ENCODE measurements around the gene ESRRG. TPM values are rescaled to one million over a fixed set of nuclear protein-coding genes. Genes with fewer than 3 reads are reported as not detected.

ESRRG gene
- total RNA-seq (2014; rRNA removed; shearing (Covaris generic)) = under 0.01 TPM in 1 of 2 replicates, not detected in the other

DNA sequence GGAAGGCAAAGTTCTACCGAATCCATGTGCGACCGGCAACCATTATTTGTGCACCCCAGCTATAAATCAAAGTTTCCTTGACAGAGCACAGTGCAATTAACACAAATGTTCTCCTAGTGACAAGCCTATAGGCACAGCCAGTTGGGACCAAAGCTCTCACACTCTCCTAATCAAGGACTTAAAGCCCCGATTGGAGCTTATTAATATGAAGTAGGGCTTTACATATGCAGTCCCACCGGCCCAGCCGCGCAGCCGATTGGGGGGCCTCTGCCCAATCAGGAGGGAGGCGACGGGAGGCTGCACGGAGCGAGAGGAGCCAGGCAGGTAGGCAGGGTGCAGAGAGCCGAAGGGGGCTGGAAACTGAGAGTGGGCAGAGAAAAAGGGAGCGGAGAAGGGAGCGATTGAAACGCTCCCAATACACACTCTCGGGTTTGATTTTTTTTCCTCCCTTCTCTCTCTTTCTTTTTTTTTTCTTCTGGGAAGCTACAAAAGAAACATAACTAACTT lies at the start of gene ESRRG:
TSS of gene ESRRG (minus strand) at position 156 of the 507 bp plus-strand sequence. CDS start at position 26, 130 bp downstream.
- no peak for DNase-seq (ENCODE audit: low read depth)

DNA sequence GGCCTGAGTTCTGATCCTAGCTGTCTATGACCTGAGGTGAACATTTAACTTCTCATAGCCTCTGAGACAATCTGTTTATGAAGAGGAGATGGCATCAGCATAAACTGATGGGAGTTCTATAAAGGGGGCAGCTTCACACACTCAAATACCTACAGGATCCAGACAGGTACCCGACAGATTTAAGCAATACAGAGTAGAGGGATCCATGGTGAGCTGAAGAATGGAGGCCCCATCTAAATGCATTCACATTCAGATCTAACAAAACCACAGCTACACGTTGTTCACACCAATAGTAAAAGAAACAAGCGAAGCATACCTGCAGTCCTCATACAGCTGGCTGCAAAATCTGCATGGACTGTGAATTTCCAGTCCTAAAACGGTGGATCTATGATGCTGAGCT lies 48.7 kb upstream of the ESRRG start:
- no peak for DNase-seq (ENCODE audit: low read depth)

DNA sequence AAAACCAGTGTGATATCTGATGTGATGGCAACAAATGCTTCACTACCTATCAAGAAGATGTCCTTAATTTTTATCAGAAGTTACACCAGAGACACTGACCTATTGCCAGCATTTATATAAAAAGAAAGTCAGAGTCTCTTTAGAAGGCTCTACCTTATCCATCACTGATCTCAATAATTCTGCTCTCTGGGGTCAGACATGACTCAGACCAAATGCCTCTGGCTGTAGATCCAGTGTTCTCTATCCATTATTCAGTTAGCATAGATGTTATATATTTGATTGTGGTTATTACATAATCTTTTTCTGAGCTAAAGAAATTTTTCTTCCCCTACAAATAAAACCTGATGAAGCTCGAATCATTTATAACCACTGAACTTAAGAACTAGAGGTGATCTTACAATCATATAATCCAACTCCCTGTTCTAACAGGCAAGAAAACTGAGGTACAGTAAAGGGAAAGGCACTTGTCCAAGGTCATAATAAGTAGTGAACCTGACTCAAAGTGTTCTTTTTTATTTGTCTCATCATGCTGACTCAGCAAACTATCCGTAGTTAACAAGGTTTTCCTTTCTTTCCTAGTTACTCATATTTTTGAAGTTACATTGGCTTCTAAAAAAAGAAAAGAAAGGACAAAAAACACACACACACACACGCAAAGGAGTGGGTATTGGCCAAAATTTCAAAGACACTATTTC lies 43.6 kb upstream of the ESRRG start:
- no peak for DNase-seq (ENCODE audit: low read depth)

- no peak for DNase-seq (ENCODE audit: low read depth)
Observed at GRCh38 chr1:216765346-216766300, 42.4 kb upstream of the ESRRG start.

DNA sequence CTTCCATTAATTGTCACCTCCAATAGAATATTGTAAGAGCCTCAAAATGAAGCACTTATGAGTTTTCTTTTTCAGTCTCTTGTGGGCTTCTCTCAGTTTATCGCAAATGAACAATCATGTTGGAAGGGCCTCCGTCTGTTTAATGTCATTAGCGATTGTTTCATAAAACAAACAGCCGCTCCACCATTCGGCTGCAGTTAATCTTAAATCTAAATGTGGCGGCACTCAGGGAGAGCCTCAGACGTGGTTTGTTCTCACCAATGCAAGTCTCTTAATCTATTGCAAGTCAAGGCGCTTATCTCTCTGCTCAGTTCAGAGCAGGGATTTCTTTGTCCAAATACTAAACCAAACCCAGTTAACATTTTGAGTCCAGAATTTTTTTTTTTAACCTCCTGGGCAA lies 34.9 kb upstream of the ESRRG start:
- no peak for DNase-seq (ENCODE audit: low read depth)

- DNase-seq (ENCODE audit: low read depth) = no peak
Observed at GRCh38 chr1:216757110-216757509, 33.9 kb upstream of the ESRRG start.

- no peak for DNase-seq (ENCODE audit: low read depth)
Observed at GRCh38 chr1:216750961-216751360, 27.7 kb upstream of the ESRRG start.

GRCh38 chr1:216750031-216750627 lies 26.9 kb upstream of the ESRRG start:
- DNase-seq (ENCODE audit: low read depth) = peak; percentile 1

DNA sequence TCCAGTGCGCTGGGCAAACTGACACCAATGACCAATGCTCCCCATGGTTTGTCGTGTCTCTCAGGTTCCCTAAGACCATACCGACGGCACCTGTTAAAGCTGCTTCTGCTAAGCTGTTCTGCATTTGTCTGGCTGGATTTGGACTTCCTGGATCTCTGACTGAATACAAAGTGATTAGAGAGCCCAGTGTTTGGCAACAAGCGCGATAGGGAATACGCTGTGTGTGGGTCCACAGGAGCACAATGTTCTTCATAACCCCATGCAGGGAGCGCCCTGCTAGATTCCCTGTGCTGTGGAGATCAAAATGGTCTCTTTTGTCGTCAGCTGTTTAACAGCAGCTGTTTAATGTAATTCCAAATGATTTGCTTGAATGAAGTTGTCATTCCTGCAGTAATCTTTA lies 26.0 kb upstream of the ESRRG start:
- DNase-seq (ENCODE audit: low read depth) = no peak

DNA sequence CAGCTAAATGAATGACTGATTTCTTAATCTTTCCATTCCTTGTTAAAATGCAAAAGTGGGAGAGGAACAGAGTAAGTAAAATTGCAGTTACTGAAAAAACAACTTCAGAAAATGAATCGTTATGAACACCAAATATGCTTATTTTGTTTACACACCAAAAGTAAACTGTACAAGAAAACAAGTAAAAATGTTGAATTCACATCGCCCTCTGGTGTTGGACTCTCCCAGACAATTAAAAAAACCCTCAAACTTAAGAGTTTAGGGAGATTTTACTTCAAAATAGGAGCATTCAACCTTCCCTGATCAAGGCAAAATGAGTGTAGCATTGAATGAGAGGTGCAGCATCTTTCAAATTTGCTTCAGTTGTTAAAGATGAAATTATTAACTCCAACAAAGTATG lies 19.4 kb upstream of the ESRRG start:
- no peak for DNase-seq (ENCODE audit: low read depth)

DNA sequence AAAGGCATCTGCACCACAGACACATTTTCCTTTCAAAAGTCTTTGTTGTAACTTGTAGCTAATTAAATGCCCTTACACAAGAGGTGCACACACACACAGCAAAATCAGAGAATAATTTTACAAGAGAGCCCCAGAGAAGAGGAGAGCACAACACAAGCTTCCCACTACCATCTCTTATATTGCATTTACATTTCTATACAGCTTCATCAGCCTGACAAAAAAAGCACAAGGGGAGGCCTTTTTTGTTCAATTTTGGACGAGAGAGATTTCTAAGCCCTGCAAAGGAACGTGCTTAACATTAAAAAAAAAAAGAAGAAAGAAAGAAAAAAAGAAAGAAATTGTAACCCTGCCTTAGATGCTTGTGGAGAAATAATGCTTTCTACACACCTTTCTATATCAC lies 17.1 kb upstream of the ESRRG start:
- no peak for DNase-seq (ENCODE audit: low read depth)

DNA sequence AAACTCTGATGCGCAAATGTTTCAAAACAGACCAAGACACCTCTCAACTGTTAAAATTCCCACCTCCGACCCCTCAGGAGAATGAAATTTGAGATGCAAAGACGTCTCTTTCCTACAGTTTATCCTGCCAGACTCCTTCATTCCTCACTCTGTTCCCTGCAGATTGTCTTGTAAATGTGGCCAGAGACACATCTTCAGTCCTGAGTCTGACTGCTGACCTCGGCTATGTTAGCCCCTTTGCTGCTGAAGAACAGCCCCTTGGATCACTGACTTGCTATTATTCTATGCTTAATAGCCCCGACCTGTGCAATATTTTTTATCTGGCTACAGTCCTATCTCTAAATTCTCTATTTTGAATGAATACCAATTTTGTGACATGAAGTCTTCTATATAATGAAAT lies 16.6 kb upstream of the ESRRG start:
- DNase-seq (ENCODE audit: low read depth) = no peak

GRCh38 chr1:216732121-216732520 lies 8.9 kb upstream of the ESRRG start:
- no peak for DNase-seq (ENCODE audit: low read depth)

- no peak for DNase-seq (ENCODE audit: low read depth)
Observed at GRCh38 chr1:216731562-216731961, 8.3 kb upstream of the ESRRG start.

DNA sequence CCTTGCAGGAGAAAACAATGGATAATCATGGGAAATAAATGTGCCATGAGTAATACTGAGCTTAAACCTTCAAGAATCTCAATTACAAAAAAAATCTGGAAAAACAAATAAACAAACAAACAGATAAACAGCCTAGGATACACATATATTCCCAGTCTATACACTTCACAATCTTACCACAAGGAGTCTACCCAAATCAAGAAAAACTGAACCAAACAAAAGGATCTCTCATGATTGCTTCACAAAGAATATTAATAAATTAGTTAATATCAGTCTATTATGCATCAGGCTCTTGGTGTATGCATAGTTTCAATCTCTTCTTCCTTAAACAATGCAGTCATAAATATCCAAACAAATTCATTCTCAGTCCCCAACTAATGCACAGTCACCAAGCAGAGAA lies 3.2 kb upstream of the ESRRG start:
- DNase-seq (ENCODE audit: low read depth) = no peak

DNA sequence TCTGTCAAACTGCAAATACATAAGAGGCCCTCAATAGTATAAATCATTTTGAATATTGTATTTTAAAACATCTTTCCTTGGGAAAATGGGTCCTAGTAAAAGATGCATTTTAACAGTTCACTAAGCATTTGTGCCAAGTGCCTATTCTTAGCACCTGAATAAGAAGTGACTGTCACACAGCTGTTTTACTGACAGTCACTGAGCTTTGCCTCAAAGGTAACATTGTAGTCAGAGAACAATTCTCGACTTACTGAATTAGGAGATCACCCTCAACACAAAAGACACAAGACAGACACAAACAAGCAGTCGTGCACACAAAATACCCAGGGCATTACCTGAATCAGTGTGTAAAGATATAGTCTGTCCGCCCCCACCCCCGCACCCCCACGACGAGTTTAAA lies 408 bp downstream of the ESRRG start:
- DNase-seq (ENCODE audit: low read depth) = no peak

- no peak for DNase-seq (ENCODE audit: low read depth)
Observed at GRCh38 chr1:216721863-216722262, 1.4 kb downstream of the ESRRG start.

- DNase-seq (ENCODE audit: low read depth) = no peak
Observed at GRCh38 chr1:216721062-216721461, 2.2 kb downstream of the ESRRG start.

DNA sequence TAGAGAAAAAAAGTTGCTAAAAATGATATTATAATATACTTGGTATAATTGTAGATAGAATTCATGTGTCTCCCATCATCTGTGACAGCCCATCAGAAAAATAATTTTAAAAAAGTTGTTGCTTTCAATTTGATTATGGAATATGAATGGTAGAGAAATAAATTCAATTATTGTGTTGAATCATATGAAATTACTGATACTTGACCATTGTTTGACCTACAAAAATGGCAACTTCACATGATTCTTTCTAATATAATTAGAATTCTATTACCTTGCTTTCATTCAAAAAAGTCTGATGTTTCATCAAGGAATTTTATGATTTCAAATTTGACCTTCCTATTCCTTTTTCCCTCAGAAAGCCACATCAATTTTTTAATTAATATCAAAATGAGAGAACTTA lies 11.5 kb downstream of the ESRRG start:
- DNase-seq (ENCODE audit: low read depth) = no peak

DNA sequence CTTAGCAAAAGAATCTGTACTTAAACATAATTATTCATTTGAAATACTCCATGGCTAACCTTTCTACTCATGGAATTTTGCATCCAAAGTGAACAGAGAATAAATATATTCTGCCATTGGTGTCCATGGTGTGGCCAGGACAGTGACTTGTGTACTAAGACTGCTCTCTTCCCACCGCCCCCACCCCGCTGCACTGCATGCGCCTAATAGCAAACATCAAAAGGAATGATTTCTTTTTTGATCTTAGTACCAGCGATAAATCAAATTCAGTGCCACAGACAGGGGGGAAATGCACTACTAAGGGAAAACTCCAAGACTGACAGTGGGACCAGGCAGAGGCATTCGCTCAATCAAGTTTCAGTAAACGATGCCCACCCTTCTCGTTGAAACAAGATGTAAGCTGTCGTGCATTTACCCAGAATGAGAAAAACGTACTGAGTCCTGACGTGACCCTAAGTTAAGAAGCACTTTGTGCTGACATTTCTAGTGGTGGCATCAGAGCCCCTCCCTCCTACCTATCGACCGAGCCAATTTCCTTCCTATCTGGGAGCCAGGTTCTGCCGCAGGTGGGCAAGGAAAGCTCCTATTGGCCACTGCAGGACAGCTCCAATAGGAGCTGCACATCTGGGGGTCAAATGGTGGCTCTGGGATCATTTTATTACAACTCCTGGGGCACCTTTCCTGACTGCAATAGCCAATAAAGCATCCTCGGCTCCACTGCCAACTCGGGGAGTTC lies 12.5 kb downstream of the ESRRG start:
- no peak for DNase-seq (ENCODE audit: low read depth)

DNA sequence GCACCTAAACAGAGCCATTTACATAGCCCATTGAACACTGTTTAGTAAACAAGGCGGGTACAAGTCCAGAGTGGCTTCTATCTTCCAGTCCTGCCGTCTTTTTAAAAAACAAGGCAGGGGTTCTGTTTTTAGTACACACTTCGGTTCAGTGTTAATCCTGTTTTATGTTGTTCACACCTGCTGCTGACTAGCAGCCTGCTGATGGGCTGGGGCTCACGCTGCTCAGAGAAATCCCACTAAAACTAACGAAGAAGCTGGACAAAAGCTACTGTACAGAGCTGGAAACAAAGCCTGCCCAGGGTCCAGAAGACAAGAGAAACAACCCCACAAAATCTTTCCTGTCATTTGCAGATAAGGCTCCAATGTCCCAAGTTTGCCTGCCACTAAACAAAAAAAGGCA lies 13.2 kb downstream of the ESRRG start:
- DNase-seq (ENCODE audit: low read depth) = no peak

- DNase-seq (ENCODE audit: low read depth) = no peak
Observed at GRCh38 chr1:216705676-216706075, 17.6 kb downstream of the ESRRG start.

Data from RPMI7951 (cell line).